Activated naive CD4-positive, alpha-beta T cell treated with anti-CD3 and anti-CD28 coated beads, Interleukin-2, amount 10 ng/mL, durations not matched to agents 7 days and 5 days (primary cell): ENCODE measurements around the gene CDRT15.
"Not testable (repeated sequence)": the region's sequence is repeated elsewhere in the genome, so short reads cannot be mapped to it uniquely, and the experiment has no call there.

ENCODE experiments used
- CTCF ChIA-PET: fragments of 350-600 bp; sonication (Branson Sonifier 250); formaldehyde crosslinking; loops from one replicate; lab custom pipeline; 2021; ENCODE audit warnings: antibody characterized with exemption; lab: Charles Lee
- DNase-seq: peaks from one replicate; pipeline ENCODE4 v3.0.0-alpha.2; 2020
- H3K27ac Mint-ChIP-seq: one replicate; pipeline ENCODE4 v1.8.0; 2021; ENCODE audit warnings: mild to moderate bottlenecking, moderate library complexity, mixed read lengths
- H3K27me3 Mint-ChIP-seq: one replicate; pipeline ENCODE4 v1.8.0; 2021; ENCODE audit warnings: mild to moderate bottlenecking, mixed read lengths
- H3K36me3 Mint-ChIP-seq: one replicate; pipeline ENCODE4 v1.8.0; 2021; ENCODE audit warnings: mixed read lengths
- H3K4me1 Mint-ChIP-seq: one replicate; pipeline ENCODE4 v1.8.0; 2021; ENCODE audit warnings: mixed read lengths
- H3K4me3 Mint-ChIP-seq: one replicate; pipeline ENCODE4 v1.8.0; 2021; ENCODE audit warnings: mild to moderate bottlenecking, moderate library complexity, mixed read lengths
- H3K9me3 Mint-ChIP-seq: one replicate; pipeline ENCODE4 v1.8.0; 2021; ENCODE audit warnings: mixed read lengths

Gene CDRT15

DNA sequence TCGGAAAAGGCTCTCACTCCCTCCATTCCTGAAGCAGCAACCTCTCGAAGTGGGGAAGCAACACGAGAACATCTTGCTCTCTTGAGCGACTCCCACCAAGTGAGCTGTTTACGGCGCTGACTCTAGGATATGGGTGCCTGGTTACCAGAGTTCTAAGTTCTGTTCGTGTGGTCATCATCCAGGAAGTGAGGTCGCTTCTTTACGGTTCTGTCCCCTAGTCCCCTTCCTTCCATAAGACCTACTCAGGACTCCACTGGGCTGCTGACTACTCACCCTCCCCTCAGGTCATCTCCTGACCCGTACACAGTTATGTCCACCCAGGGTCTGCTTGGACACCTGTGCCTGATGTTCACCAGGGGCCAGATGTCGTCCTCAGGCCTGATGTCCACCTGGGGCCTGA, at the start of gene CDRT15:
Gene CDRT15 (minus strand): TSS at position 101 of the 400 bp plus-strand sequence. CDS start 29 bp downstream, at position 72.
- CTCF ChIA-PET, H3K27me3 Mint-ChIP-seq, H3K4me3 Mint-ChIP-seq, H3K9me3 Mint-ChIP-seq, H3K27ac Mint-ChIP-seq, H3K4me1 Mint-ChIP-seq, DNase-seq, H3K36me3 Mint-ChIP-seq: not testable (repeated sequence)

DNA sequence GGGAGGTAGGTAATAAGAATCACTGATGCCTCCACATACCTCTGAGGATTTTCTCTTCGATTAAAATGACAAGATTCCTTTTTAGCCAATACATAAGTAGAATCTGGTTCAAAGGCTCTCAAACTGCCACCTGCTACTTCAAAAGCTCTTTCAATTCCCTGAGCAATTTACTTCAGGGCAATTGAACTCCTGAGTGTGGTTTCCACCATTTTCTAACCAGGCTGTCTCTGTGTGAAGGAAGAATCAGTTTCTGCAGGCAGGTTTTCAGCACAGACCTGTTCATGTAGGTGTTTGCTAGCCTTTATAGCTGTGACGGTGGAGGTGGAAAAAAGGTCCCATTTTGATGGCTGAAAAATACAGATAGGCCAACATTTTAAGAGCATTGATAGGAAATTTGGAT, 46.1 kb upstream of the CDRT15 start:
- H3K27me3 Mint-ChIP-seq: peaks cover 26% of the 10 kb centered on the region
- no peak overlapping the region for H3K27ac Mint-ChIP-seq
- H3K36me3 Mint-ChIP-seq: no peaks in the 10 kb centered on the region
- no peak for DNase-seq
- no peaks in the 10 kb centered on the region for H3K9me3 Mint-ChIP-seq
- H3K4me3 Mint-ChIP-seq: no peak overlapping the region
- CTCF ChIA-PET: no interaction called here
- no peaks in the 10 kb centered on the region for H3K4me1 Mint-ChIP-seq

DNA sequence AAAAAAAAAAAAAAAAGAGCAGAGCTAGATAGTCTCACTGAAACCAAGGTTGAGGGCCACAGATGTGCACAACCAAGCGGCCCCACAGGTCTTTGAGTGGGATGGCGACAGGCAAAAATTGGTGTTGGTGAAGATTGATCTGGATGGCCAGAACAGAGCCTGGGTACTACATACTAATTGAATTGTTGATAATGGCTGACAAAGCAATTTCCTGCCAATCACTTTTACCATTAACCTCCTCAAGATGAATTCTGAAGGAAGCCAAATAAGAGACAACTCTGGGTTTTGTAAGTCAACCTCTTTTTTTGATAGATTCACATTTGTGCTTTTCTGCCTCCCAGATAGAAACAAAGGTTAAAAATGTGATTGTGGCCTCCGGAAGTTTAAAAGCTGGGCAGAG, 44.9 kb upstream of the CDRT15 start:
- CTCF ChIA-PET: interaction anchor here (0.6 kb wide), 1 partner anchor 188 kb away, joined by 3 read pairs; no protein-coding TSS in a partner anchor
- no peak overlapping the region for H3K27ac Mint-ChIP-seq

DNA sequence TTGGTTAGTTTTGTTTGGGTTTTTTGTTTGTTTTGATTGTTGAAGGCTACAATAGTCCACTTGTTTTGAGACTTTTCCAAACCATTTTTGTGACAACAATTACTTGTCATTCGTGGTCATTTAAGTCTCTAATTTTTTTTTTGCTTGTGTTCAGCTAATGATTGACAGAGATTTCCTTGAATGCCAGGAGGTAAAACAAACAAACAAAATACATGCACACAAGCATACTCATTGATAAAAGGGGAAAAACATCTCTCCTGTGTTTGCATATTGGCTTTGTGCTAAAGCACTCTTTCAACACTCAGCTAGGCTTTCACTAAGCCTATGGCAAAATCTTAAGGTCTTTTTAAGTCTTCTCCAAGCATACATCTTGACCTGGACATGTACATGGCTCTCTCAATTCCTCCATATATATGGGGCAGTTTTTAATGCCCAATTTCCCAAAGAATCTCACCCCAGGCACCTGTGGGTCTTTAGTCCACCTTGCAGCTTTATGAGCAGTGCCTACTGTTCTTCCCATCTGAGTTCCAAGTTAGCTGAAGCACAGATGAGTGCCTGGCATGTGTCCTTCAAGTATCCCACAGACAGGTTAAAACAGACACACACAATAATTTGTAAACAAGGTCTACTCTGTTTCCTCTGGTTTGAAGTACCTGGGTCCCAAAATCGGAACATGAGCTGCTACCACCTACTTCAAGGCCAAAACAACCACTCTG, 40.0 kb upstream of the CDRT15 start:
- no peak for DNase-seq
- Mint-ChIP-seq H3K27ac (no peak overlapping the region), H3K27me3 (peaks cover 25% of the 10 kb centered on the region), H3K4me1 (no peaks in the 10 kb centered on the region), H3K36me3 (no peaks in the 10 kb centered on the region), H3K4me3 (no peak overlapping the region), H3K9me3 (no peaks in the 10 kb centered on the region)
- CTCF ChIA-PET: no interaction called here

More for the DNA sequence above, 44.9 kb upstream of the CDRT15 start:
- Mint-ChIP-seq H3K27me3 (peaks cover 23% of the 10 kb centered on the region), H3K4me1 (no peaks in the 10 kb centered on the region), H3K4me3 (no peak overlapping the region), H3K36me3 (no peaks in the 10 kb centered on the region), H3K9me3 (no peaks in the 10 kb centered on the region)
- no peak for DNase-seq

DNA sequence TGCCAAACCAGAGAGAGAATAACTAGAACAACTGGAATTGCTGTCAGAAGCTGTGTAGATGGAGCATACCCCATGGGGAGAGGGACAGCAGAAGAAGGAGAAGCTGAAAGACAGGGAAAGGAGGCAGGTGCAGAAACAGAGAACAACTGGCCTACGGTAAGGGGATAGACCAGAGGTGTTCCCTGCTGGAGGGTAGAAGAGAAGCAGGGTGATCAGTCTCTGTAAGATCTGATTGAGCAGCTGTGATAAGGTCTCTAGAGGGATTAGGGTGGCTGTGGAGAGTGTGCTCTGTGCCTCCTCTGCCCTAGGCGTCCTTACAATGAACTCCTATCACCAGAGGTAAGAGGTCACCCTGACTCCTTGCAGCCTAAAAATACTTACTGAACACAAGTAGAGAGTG, 33.8 kb upstream of the CDRT15 start:
- no peak overlapping the region for H3K27ac Mint-ChIP-seq
- peaks cover 7% of the 10 kb centered on the region for H3K27me3 Mint-ChIP-seq
- H3K36me3 Mint-ChIP-seq: no peaks in the 10 kb centered on the region
- H3K9me3 Mint-ChIP-seq: no peaks in the 10 kb centered on the region
- DNase-seq: no peak
- H3K4me1 Mint-ChIP-seq: no peaks in the 10 kb centered on the region
- no peak overlapping the region for H3K4me3 Mint-ChIP-seq
- CTCF ChIA-PET: no interaction called here

DNA sequence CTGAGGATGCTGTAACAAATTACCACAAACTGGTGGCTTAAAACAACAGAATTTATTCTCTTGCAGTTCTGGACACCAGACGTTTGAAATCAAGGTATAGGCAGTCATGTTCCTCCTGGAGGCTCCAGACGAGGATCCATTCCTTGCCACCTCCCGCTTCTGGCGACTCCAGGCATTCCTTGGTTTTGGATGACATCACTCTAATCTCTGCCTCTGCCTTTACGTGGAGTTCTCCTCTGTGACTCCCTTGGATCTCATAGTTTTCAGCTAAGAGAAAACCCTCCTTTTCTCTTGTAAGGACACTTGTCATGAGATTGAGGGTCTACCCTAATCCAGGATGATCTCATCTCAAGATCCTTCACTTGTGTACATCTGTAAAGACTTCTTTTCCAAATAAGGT, 32.8 kb upstream of the CDRT15 start:
- Mint-ChIP-seq H3K27ac (no peak overlapping the region), H3K4me3 (no peak overlapping the region), H3K27me3 (peaks cover 4% of the 10 kb centered on the region), H3K9me3 (no peaks in the 10 kb centered on the region), H3K36me3 (no peaks in the 10 kb centered on the region), H3K4me1 (no peaks in the 10 kb centered on the region)
- CTCF ChIA-PET: no interaction called here
- no peak for DNase-seq

DNA sequence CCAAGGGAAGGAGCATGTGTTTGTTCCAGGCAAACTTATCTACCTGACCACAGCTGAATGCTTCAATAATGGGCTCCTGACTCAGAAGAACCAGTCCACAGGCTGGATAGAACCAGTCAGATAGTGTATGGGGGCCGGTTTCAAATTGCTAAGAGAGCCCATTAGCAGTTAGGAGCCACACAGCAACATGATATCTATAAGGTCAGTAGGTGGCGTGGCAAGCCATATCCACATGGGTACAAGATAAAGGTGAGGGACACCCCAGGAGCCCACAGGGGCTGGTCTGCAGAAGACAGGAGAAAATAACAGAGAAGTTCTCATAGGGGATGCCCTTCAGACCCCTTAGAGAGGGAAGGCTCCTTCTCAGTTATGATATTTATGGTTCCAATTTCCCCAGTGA, 31.6 kb upstream of the CDRT15 start:
- H3K36me3 Mint-ChIP-seq: no peaks in the 10 kb centered on the region

DNA sequence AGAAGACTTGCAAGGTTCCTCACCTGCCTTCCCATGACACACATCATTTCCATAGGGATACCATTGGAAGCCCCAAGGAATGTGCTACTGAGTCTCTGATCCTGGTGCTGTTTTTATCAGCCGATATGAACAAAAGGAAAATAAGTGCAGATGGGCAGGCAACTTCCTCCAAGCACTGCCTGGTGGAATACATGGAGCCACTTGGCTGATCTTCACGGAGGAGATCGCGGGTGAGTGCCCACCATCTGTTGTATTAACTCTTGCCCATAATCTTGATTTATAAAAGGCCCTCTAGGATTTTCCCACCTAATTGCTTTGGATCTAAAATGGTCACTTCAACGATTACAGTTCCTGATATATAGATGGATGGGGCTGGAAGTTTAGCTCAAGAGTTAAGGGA, 24.7 kb upstream of the CDRT15 start:
- Mint-ChIP-seq H3K4me3 (no peak overlapping the region), H3K27ac (no peak overlapping the region), H3K9me3 (peaks cover 2% of the 10 kb centered on the region), H3K4me1 (no peaks in the 10 kb centered on the region), H3K36me3 (no peaks in the 10 kb centered on the region), H3K27me3 (peaks cover 3% of the 10 kb centered on the region)
- DNase-seq: no peak
- CTCF ChIA-PET: no interaction called here

More for the DNA sequence above, 31.6 kb upstream of the CDRT15 start:
- Mint-ChIP-seq H3K27me3 (peaks cover 4% of the 10 kb centered on the region), H3K4me1 (no peaks in the 10 kb centered on the region), H3K27ac (no peak overlapping the region), H3K9me3 (no peaks in the 10 kb centered on the region), H3K4me3 (no peak overlapping the region)
- CTCF ChIA-PET: no interaction called here
- DNase-seq: no peak

DNA sequence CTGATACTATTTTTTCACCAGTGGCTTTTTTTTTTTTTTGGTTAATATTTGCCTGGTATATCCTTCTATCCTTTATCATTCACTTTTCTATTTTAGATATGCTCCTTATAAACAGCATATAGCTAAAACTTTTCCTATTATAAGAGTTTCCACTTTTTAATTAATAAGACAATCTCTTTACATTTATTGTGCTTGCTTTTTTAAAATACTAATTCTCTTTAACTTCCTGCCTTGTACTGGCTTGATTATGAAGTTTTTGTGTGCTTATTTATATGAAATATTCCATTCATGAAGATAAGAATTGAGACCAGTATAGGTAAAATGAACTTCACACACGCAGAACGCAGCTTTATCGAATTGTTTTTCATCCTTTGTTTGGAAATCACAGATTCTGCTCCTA, 9.0 kb upstream of the CDRT15 start:
- no peaks in the 10 kb centered on the region for H3K9me3 Mint-ChIP-seq
- H3K4me3 Mint-ChIP-seq: no peak overlapping the region
- H3K27me3 Mint-ChIP-seq: peaks cover 4% of the 10 kb centered on the region
- no peaks in the 10 kb centered on the region for H3K36me3 Mint-ChIP-seq
- H3K4me1 Mint-ChIP-seq: no peaks in the 10 kb centered on the region
- H3K27ac Mint-ChIP-seq: no peak overlapping the region
- no peak for DNase-seq
- CTCF ChIA-PET: no interaction called here

DNA sequence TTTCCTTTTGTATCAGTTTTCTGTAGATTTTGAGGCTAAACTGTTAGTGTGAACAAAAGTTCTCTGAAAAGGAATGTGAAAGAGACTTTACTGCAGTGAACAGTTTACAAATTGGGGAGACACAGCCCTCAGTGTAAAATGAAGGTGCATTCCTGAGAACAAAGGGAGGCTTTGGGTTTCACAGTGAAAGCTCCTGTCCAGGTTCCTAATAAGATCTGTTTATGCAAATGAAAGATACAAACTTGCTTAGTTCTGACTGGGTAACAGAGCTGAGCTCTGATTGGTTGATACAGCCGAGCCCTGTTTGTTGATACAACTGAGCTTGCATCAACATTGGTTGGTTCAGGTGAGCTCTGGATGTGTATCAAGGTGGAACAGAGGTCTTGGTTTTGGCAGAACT, 8.3 kb upstream of the CDRT15 start:
- no peaks in the 10 kb centered on the region for H3K9me3 Mint-ChIP-seq
- DNase-seq: no peak
- no peaks in the 10 kb centered on the region for H3K4me1 Mint-ChIP-seq
- H3K27me3 Mint-ChIP-seq: peaks cover 4% of the 10 kb centered on the region
- CTCF ChIA-PET: no interaction called here
- H3K4me3 Mint-ChIP-seq: no peak overlapping the region
- no peaks in the 10 kb centered on the region for H3K36me3 Mint-ChIP-seq
- no peak overlapping the region for H3K27ac Mint-ChIP-seq

DNA sequence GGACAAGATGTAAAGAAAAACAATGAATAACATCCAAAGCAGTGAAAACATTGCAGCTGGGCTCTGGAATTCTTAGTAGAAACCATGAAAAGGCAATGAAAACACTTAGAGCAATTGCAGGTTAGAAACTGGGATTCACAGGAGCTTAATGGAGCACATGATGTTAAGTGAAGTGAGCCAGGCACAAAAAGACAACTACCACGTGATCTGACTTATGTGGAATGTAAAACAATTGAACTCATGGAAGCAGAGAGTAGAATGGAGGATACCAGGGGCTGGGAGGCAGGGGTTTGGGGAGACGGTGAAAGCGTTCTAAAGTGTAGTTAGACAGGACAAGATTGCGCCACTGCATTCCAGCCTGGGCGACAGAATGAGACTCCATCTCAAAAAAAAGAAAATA, 2.6 kb upstream of the CDRT15 start:
- H3K27ac Mint-ChIP-seq, H3K4me3 Mint-ChIP-seq, H3K27me3 Mint-ChIP-seq, H3K36me3 Mint-ChIP-seq, CTCF ChIA-PET, H3K4me1 Mint-ChIP-seq, DNase-seq, H3K9me3 Mint-ChIP-seq: not testable (repeated sequence)

DNA sequence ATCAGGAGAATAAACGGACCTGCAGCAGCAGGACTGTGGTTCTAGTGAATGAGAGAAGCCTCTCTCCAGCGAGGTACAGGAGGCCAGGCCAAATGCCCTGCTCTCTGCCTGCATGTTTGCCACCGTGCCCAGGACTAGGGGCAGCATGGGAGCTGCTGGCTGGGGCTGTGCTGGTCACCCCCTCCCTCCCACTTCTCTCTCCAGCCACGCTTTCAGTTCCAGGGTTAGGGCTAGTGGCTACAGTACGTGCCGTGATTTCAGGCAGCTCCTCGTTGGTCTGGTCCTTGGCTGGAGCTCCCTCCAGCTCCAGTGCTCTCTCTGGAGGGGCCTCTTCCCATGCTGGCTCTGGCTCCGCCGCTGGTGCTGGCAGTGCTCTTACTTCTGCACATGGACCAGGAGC, 630 bp downstream of the CDRT15 start:
- DNase-seq, H3K4me3 Mint-ChIP-seq, H3K36me3 Mint-ChIP-seq, H3K27me3 Mint-ChIP-seq, H3K9me3 Mint-ChIP-seq, H3K27ac Mint-ChIP-seq, CTCF ChIA-PET, H3K4me1 Mint-ChIP-seq: not testable (repeated sequence)

DNA sequence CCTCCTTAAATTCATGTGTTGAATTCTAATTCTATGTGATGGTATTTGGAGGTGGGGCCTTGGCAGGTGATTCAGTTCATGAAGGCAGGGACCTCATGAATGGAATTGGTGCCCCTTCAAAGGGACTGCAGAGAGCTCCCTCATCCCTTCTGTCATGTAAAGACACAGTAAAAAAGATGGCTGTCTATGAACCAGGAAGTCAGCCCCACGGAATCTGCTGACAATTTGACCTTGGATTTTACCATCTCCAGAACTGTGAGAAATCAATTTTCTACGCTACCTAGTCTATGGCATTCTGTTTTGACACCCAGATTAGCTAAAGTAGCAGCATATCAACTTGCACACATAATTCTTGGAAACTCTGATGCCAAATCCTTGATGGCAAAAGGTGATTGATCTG, 1.6 kb downstream of the CDRT15 start:
- H3K27me3 Mint-ChIP-seq, CTCF ChIA-PET, H3K4me1 Mint-ChIP-seq: not testable (repeated sequence)

DNA sequence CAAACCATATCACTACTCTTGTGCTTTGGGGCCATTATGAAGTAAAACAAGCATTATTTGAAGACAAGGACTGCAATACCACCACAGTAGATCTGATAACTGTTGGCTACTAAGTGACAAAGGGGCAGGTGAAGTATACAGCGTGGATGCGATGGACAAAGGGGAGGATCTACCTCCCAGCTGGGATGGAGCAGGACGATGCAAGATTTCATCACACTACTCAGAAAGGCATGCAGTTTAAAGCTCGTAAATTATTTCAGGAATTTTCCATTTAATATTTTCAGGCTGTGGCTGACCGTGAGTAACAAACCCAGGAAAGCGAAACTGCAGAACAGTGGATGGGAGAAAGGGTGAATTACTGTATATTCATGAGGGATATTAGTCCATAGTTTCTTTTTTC, 5.5 kb downstream of the CDRT15 start:
- CTCF ChIA-PET, H3K9me3 Mint-ChIP-seq, H3K36me3 Mint-ChIP-seq, H3K27me3 Mint-ChIP-seq, H3K4me1 Mint-ChIP-seq, H3K4me3 Mint-ChIP-seq, DNase-seq, H3K27ac Mint-ChIP-seq: not testable (repeated sequence)

More for the DNA sequence above, 1.6 kb downstream of the CDRT15 start:
- H3K4me3 Mint-ChIP-seq, H3K36me3 Mint-ChIP-seq, H3K27ac Mint-ChIP-seq, DNase-seq, H3K9me3 Mint-ChIP-seq: not testable (repeated sequence)

DNA sequence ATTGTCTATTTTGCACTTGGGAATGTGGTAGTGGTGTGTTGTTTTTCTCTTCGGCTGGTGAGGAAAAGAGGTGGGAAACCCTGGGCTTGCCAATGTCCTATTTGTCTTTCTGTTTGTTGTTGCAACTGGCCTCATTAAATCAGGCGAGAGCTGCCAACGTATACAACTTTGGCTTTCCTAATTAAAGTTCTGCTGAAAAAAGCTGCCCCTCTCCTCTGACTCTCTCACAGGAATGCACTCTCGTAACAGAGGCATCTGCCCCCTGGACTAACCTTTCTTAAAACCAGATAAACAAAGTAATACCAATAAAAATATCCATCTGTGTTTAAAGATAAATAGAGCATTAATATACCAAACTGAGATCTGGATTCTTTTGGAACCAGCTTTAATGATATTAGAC, 7.8 kb downstream of the CDRT15 start:
- no peak for DNase-seq
- Mint-ChIP-seq H3K27ac (no peak overlapping the region), H3K4me1 (no peaks in the 10 kb centered on the region), H3K4me3 (no peak overlapping the region), H3K9me3 (peaks cover 6% of the 10 kb centered on the region), H3K27me3 (no peaks in the 10 kb centered on the region), H3K36me3 (peaks cover 2% of the 10 kb centered on the region)
- CTCF ChIA-PET: no interaction called here
